ENCODE results near the gene DNAJB6.

DNAJB6 gene

DNA sequence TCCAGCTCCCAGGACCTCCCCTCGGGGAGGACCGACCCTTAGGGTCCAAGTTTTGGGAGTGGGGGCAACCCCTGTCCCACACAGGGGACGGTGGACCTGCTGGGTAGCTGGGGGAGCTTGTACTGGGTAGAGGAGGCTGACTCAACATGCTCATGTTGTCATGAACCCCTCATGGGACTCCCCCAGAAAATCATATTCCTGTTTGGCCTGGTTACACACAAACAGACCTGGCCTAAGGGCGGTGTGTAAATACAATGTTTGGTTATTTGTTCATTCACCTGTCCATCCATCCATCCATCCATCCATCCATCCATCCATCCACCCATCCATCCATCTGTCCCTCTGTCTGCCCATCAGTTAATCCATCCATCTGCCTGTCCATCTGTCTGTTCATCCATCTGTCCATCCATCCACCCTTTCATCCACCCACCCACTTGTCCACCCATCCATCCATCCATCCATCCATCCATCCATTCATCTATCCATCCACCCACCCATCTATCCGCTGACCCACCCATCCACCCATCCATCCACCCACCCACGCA is 92.9 kb downstream of the DNAJB6 start:
- no peaks in the 10 kb centered on the region for H3K36me3 ChIP-seq (replicated peaks; ENCODE audit: low read depth, low read length)
- H3K27ac ChIP-seq (ENCODE audit: low read length) = no peak overlapping the region
- no peaks in the 10 kb centered on the region for H3K9me3 ChIP-seq (ENCODE audit: insufficient read depth, low read length)
- H4K20me1 ChIP-seq (ENCODE audit: insufficient read depth, low read length) = no peaks in the 10 kb centered on the region
- no peak for TF ChIP-seq EZH2phosphoT487 (IDR thresholded peaks at IDR 0.05; ENCODE audit: low read depth)
- no peak for TF ChIP-seq CTCF (IDR thresholded peaks at IDR 0.05; ENCODE audit: low read depth, low read length)
- no peak overlapping the region for H3K4me2 ChIP-seq (ENCODE audit: low read length)
- no peaks in the 10 kb centered on the region for H3K4me1 ChIP-seq (ENCODE audit: low read length)
- H3K27me3 ChIP-seq (ENCODE audit: low read depth, low read length) = no peaks in the 10 kb centered on the region
- no peak overlapping the region for H3K9ac ChIP-seq (ENCODE audit: low read length)
- H3K79me2 ChIP-seq (ENCODE audit: low read length) = no peaks in the 10 kb centered on the region
- no peak overlapping the region for H3K4me3 ChIP-seq (ENCODE audit: low read length)
- no peak overlapping the region for H2AFZ ChIP-seq (ENCODE audit: low read depth, low read length)

GRCh38 chr7:157430721-157431120 is 93.9 kb downstream of the DNAJB6 start:
- Histone ChIP-seq H3K9me3 (ENCODE audit: insufficient read depth, low read length) (no peaks in the 10 kb centered on the region), H3K27me3 (ENCODE audit: low read depth, low read length) (no peaks in the 10 kb centered on the region), H4K20me1 (ENCODE audit: insufficient read depth, low read length) (no peaks in the 10 kb centered on the region), H3K4me1 (ENCODE audit: low read length) (no peaks in the 10 kb centered on the region), H3K36me3 (replicated peaks; ENCODE audit: low read depth, low read length) (no peaks in the 10 kb centered on the region), H3K4me2 (ENCODE audit: low read length) (no peak overlapping the region), H2AFZ (ENCODE audit: low read depth, low read length) (no peak overlapping the region), H3K27ac (ENCODE audit: low read length) (no peak overlapping the region), H3K79me2 (ENCODE audit: low read length) (no peaks in the 10 kb centered on the region), H3K4me3 (ENCODE audit: low read length) (no peak overlapping the region), H3K9ac (ENCODE audit: low read length) (no peak overlapping the region)
- TF ChIP-seq CTCF (IDR thresholded peaks at IDR 0.05; ENCODE audit: low read depth, low read length) = no peak
- TF ChIP-seq EZH2phosphoT487 (IDR thresholded peaks at IDR 0.05; ENCODE audit: low read depth) = no peak

- Histone ChIP-seq H3K4me1 (ENCODE audit: low read length) (no peaks in the 10 kb centered on the region), H3K27ac (ENCODE audit: low read length) (no peak overlapping the region), H3K9ac (ENCODE audit: low read length) (no peak overlapping the region), H3K36me3 (replicated peaks; ENCODE audit: low read depth, low read length) (no peaks in the 10 kb centered on the region), H3K9me3 (ENCODE audit: insufficient read depth, low read length) (no peaks in the 10 kb centered on the region), H4K20me1 (ENCODE audit: insufficient read depth, low read length) (no peaks in the 10 kb centered on the region), H2AFZ (ENCODE audit: low read depth, low read length) (no peak overlapping the region), H3K79me2 (ENCODE audit: low read length) (no peaks in the 10 kb centered on the region), H3K27me3 (ENCODE audit: low read depth, low read length) (no peaks in the 10 kb centered on the region), H3K4me3 (ENCODE audit: low read length) (no peak overlapping the region), H3K4me2 (ENCODE audit: low read length) (no peak overlapping the region)
- TF ChIP-seq EZH2phosphoT487 (IDR thresholded peaks at IDR 0.05; ENCODE audit: low read depth) = no peak
These were observed 94.6 kb downstream of the DNAJB6 start for GRCh38 chr7:157431173-157431950.

- Histone ChIP-seq H3K36me3 (replicated peaks; ENCODE audit: low read depth, low read length) (no peaks in the 10 kb centered on the region), H3K4me3 (ENCODE audit: low read length) (no peak overlapping the region), H4K20me1 (ENCODE audit: insufficient read depth, low read length) (no peaks in the 10 kb centered on the region), H3K4me1 (ENCODE audit: low read length) (no peaks in the 10 kb centered on the region), H2AFZ (ENCODE audit: low read depth, low read length) (no peak overlapping the region), H3K79me2 (ENCODE audit: low read length) (no peaks in the 10 kb centered on the region), H3K4me2 (ENCODE audit: low read length) (no peak overlapping the region), H3K9me3 (ENCODE audit: insufficient read depth, low read length) (no peaks in the 10 kb centered on the region), H3K27ac (ENCODE audit: low read length) (no peak overlapping the region), H3K9ac (ENCODE audit: low read length) (no peak overlapping the region), H3K27me3 (ENCODE audit: low read depth, low read length) (no peaks in the 10 kb centered on the region)
- TF ChIP-seq EZH2phosphoT487 (IDR thresholded peaks at IDR 0.05; ENCODE audit: low read depth) (no peak), CTCF (IDR thresholded peaks at IDR 0.05; ENCODE audit: low read depth, low read length) (no peak)
These were observed 95.2 kb downstream of the DNAJB6 start for GRCh38 chr7:157431951-157432540.
